GM21529 (cell line): ENCODE results near the gene NDRG2.
A peak's percentile ranks its signal among the peaks of the same experiment; 100 is the strongest.

Source experiments
- ATAC-seq: cut with Tn5 transposase; IDR thresholded peaks from one replicate; pipeline ENCODE4 v1.9.1; 2021; ENCODE audit not compliant: unreplicated experiment

NDRG2 gene

DNA sequence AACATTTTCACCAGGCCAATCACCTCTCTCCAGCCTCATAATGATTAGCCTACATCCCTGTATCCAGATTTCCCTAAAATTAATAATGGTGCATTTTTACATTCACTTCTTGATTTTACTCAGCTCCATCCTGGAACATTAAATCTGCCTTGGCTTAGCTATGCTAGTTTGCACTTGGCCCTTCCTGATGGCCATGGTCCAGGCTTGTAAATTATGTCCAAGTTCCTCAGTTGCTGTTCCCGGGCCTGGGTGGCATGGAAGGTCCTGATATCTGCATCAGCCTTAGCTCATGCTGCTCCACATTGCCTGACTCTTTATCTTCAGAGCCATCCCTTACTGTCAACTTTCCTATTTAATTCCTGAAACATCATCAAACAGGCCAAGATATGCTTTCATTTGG is 46.2 kb downstream of the NDRG2 start:
- ATAC-seq = no peak

DNA sequence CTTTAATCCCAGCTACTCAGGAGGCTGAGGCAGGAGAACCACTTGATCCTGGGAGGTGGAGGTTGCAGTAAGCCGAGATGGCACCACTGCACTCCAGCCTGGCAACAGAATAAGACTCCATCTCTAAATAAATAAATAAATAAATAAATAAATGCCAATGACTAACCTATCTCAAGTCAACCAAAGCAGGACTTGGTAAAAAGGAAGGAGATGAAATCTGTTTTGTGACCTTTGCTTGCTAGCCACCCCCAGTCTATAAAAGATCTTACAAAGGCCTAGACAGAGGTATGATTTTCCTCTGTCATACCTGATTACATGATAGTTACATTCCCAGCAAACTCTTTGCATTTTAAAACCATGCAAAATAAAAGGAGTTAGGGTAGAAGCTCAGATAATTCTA is 48.6 kb downstream of the NDRG2 start:
- ATAC-seq = no peak

DNA sequence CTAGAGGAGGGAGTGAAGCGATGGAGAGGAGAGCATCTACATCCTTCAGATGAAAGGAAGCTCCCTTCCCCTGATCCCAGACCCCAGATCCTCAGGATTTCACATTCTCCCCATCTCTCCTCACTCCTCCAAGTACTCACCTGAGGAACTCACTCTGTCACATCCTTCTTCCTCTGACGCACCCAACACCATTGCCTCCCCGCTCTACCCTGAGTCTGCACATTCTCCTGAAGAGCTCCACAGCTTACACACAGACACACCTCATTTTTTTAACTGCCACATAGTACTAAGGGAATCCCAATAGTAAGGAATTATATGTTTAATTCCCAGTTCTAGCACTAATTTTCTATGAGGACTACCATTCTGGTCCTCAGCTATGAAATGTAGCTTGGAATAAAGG is 51.4 kb downstream of the NDRG2 start:
- no peak for ATAC-seq

DNA sequence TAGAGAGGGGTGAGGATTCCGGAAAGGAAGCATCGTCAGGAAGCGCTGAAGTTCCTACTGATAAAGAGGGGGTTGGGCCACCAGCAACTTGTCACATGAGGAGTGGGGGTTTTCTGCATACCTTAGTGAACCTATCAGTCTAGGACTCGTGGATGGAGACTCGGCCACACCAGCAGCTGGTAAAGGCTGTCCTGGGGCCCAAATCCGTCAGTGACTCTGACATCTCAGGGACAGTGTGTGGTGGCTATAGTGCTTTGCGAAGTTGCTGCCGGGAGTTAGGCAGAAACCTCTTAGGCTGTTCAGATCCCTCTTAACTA is 53.2 kb downstream of the NDRG2 start:
- ATAC-seq = no peak

DNA sequence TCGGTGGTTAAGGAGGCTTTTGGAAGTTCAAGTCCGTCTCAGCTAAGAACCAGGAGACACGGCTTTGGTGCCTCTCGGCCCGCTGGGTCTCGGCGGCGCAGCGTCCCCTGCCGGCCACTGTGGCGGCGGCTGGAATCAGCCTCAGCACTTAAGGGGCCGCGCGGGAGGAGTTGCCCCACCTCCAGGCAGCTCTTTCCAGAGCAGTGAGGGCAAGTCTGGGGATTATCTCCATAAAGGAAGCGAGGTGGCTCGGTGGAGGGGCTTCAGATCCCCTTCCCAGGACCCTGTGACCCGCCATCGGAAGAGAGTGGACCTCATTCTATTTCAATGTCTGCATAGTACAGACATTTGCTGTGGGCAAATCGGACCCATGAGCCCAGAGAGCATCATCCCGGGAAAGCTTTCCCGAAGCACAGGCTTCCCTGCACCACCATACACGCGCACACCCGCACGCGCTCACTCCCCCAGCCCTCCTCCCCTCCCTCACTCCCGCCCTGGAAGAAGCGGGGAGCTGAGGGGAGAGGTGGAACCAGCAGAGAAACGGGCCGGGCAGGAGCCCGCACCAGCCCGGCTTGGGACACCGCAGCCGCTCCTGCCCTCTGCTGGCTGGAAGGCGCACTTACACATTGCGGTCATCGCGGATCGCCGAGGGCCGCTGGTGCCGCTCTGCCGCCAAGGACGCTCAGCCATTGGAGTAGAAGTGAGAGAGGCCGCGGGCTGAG is 53.7 kb downstream of the NDRG2 start:
- ATAC-seq = peak; percentile 94

DNA sequence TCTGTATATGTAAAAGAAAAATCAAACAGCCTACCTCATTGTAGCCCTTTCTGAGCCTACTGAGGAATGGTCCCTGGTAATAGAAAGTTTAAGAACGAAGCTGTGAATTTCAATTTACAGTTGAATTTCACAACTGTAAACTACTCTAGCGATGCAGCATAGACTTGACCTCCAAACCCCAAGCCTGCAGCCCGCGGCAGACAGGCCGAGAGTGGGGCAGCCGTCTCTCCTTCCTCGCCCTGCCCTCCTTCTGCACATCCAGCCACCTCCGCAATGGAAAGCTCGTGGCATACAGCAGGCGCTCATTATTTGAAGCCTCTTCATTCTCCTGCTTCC is 54.2 kb downstream of the NDRG2 start:
- ATAC-seq = peak; percentile 15

DNA sequence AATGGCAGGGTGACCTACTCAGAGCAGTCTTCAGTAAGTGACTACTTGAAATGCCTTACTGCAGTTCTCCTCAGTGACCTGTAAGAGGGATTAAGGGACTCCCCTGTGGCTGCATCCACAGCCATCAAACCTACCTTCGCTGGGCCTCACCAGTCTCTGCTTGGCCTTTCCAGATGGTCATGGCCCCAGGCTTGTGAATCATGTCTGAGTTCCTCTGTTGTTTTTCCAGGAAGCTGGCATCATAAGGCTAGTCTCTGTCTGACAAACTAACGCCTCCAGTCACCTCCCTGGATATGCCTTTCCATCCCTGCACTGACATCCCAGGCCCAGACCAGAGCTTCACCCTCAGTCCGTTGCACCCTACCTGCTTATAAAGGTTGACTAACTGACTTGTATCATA is 55.5 kb downstream of the NDRG2 start:
- ATAC-seq = no peak
